Measurements from ENCODE around the gene SLC30A3.

The SLC30A3 gene

DNA sequence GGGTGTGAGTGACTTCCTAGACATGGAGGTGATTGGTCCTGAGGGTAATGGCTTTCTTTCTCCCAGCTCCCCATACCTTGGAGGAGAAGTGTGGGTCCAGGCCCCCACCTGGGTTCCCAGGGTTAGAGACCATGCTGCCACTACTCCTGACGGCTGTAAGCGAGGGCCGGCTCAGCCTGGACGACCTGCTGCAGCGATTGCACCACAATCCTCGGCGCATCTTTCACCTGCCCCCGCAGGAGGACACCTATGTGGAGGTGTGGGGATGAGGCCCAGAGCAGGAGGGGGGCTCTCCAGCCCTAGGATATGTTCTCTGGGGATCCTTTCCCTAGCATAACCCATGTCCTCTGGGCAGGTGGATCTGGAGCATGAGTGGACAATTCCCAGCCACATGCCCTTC is 23.9 kb downstream of the SLC30A3 start:
- FAIRE-seq (no peak), DNase-seq (ENCODE audit: insufficient read length) (no peak)
- TF ChIP-seq TAF1 (IDR thresholded peaks at IDR 0.05; ENCODE audit: borderline replicate concordance, low read depth, low read length) = no peak

DNA sequence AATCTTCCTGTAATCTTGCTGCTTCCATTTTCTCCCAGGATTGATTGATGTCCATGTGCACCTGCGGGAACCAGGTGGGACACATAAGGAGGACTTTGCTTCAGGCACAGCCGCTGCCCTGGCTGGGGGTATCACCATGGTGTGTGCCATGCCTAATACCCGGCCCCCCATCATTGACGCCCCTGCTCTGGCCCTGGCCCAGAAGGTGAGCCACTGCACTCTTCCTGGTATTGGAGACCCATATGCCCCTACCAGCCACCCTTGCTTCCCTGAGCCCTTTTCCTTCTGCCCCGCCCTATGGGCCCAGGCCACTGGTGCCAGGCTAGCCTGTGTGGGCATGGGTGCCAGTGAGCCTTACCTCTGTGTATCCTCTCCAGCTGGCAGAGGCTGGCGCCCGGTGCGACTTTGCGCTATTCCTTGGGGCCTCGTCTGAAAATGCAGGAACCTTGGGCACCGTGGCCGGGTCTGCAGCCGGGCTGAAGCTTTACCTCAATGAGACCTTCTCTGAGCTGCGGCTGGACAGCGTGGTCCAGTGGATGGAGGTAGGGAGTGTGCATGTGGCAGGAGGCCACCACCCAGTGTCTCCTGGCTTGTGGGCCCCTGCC is 25.4 kb downstream of the SLC30A3 start:
- no peak for FAIRE-seq
- no peak for TF ChIP-seq POLR2AphosphoS5 (IDR thresholded peaks at IDR 0.05; ENCODE audit: low read depth, low read length)
- TF ChIP-seq TAF1 (IDR thresholded peaks at IDR 0.05; ENCODE audit: borderline replicate concordance, low read depth, low read length) = no peak
- TF ChIP-seq POLR2A (IDR thresholded peaks at IDR 0.05; ENCODE audit: low read depth, low read length) = no peak
- no peak for DNase-seq (ENCODE audit: insufficient read length)

DNA sequence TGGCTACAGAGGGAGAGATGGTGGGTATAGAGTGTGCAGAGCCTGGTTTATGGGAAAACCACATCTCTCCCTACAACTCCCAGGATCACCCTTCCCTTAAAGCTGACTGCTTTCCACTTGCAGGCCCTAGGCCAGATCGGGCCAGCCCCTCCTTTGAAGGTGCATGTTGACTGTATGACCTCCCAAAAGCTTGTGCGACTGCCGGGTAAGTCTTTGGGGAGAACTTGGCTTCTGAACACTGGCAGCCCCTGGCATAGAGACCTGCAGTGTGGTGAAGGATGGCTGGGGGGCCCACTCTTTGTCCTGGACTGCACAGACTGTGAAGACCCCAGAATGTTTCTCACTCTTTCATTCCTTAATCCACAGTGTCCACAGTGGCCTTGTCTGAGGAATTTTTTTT is 26.2 kb downstream of the SLC30A3 start:
- no peak for FAIRE-seq

DNA sequence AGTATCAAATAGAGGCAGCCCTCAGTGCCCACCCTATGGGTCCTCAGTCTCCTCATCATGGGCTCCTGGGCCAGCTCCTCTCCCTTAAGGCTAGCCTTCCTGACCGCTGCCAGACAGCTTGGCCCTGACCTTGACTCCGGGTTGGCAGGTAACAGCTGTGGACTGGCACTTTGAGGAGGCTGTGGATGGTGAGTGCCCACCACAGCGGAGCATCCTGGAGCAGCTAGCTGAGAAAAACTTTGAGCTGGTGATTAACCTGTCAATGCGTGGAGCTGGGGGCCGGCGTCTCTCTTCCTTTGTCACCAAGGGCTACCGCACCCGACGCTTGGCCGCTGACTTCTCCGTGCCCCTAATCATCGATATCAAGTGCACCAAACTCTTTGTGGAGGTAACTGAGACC is 26.7 kb downstream of the SLC30A3 start:
- FAIRE-seq = no peak
- TF ChIP-seq POLR2AphosphoS5 (IDR thresholded peaks at IDR 0.05; ENCODE audit: low read depth, low read length) (no peak), POLR2A (IDR thresholded peaks at IDR 0.05; ENCODE audit: low read depth, low read length) (no peak), TAF1 (IDR thresholded peaks at IDR 0.05; ENCODE audit: borderline replicate concordance, low read depth, low read length) (no peak)
- DNase-seq (ENCODE audit: insufficient read length) = no peak

More for the DNA sequence above, 26.2 kb downstream of the SLC30A3 start:
- TF ChIP-seq TAF1 (IDR thresholded peaks at IDR 0.05; ENCODE audit: borderline replicate concordance, low read depth, low read length) = no peak
- no peak for TF ChIP-seq POLR2AphosphoS5 (IDR thresholded peaks at IDR 0.05; ENCODE audit: low read depth, low read length)
- no peak for TF ChIP-seq POLR2A (IDR thresholded peaks at IDR 0.05; ENCODE audit: low read depth, low read length)
- no peak for DNase-seq (ENCODE audit: insufficient read length)

DNA sequence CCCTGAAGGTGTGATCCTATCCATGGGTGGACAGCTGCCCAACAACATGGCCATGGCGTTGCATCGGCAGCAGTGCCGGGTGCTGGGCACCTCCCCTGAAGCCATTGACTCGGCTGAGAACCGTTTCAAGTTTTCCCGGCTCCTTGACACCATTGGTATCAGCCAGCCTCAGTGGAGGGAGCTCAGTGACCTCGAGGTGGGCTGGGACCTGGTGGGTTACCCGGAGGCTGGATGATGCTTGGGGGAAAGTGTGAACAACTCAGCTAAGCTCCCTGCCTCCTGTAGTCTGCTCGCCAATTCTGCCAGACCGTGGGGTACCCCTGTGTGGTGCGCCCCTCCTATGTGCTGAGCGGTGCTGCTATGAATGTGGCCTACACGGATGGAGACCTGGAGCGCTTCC is 29.5 kb downstream of the SLC30A3 start:
- FAIRE-seq (no peak), DNase-seq (ENCODE audit: insufficient read length) (no peak)
- TF ChIP-seq POLR2A (IDR thresholded peaks at IDR 0.05; ENCODE audit: low read depth, low read length) = no peak
- no peak for TF ChIP-seq POLR2AphosphoS5 (IDR thresholded peaks at IDR 0.05; ENCODE audit: low read depth, low read length)
- TF ChIP-seq TAF1 (IDR thresholded peaks at IDR 0.05; ENCODE audit: borderline replicate concordance, low read depth, low read length) = no peak

DNA sequence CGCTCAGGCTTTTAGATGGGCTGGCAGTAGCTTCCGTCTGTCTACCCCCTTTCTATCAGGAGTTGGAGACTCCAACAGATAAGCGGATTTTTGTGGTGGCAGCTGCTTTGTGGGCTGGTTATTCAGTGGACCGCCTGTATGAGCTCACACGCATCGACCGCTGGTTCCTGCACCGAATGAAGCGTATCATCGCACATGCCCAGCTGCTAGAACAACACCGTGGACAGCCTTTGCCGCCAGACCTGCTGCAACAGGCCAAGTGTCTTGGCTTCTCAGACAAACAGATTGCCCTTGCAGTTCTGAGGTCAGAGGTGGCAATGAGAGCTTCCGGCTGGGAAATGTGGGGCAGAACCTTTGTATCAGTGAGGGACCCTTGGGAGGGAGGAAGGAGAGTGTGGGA is 30.9 kb downstream of the SLC30A3 start:
- FAIRE-seq (no peak), DNase-seq (ENCODE audit: insufficient read length) (no peak)
- TF ChIP-seq POLR2AphosphoS5 (IDR thresholded peaks at IDR 0.05; ENCODE audit: low read depth, low read length) (no peak), POLR2A (IDR thresholded peaks at IDR 0.05; ENCODE audit: low read depth, low read length) (no peak), TAF1 (IDR thresholded peaks at IDR 0.05; ENCODE audit: borderline replicate concordance, low read depth, low read length) (no peak)

DNA sequence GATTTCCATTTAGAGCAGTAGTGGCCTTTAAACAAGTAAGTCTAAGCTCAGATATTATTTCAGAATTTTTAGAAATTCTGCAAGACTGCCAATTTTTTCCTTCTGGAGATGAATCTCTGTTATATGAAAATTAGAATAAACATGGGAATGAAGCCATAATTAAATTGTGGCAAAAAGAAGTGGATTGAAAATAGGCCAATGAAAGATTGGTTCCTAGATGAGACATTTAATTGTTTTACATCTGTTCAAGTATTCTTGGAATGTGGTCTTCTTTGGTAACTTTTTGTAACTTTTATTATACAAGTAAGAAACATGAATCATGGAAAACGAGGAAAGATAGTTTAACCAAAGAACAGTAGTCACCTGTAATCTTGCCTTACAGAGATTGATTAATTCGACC is 35.3 kb downstream of the SLC30A3 start:
- no peak for TF ChIP-seq POLR2AphosphoS5 (IDR thresholded peaks at IDR 0.05; ENCODE audit: low read depth, low read length)
- TF ChIP-seq TAF1 (IDR thresholded peaks at IDR 0.05; ENCODE audit: borderline replicate concordance, low read depth, low read length) = no peak
- TF ChIP-seq POLR2A (IDR thresholded peaks at IDR 0.05; ENCODE audit: low read depth, low read length) = no peak
- DNase-seq (ENCODE audit: insufficient read length) (no peak), FAIRE-seq (no peak)

DNA sequence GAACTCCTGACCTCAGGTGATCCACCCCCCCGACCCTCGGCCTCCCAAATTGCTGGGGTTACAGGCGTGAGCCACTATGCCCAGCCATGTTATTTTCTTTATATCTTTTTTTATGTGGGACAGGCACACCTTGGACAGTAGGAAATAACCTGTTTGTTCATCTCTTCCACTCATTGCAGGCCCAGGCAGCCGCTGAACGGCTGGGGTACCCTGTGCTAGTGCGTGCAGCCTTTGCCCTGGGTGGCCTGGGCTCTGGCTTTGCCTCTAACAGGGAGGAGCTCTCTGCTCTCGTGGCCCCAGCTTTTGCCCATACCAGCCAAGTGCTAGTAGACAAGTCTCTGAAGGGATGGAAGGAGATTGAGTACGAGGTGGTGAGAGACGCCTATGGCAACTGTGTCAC is 37.3 kb downstream of the SLC30A3 start:
- FAIRE-seq (no peak), DNase-seq (ENCODE audit: insufficient read length) (no peak)
- no peak for TF ChIP-seq TAF1 (IDR thresholded peaks at IDR 0.05; ENCODE audit: borderline replicate concordance, low read depth, low read length)
- TF ChIP-seq POLR2AphosphoS5 (IDR thresholded peaks at IDR 0.05; ENCODE audit: low read depth, low read length) = no peak
- no peak for TF ChIP-seq POLR2A (IDR thresholded peaks at IDR 0.05; ENCODE audit: low read depth, low read length)

DNA sequence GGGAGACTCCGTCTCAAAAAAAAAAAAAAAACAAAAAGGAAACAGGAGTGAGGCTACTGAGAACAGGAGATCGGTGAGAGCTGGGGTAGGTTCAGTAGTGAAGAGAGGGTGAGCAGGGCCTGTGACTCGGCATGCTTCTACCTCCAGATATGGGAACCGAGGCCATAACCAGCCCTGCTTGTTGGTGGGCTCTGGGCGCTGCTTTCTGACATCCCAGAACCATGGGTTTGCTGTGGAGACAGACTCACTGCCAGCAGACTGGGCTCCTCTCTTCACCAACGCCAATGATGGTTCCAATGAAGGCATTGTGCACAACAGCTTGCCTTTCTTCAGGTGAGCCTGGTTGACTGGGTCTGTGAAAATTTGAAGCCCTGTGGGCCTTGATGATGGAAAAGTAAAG is 39.4 kb downstream of the SLC30A3 start:
- DNase-seq (ENCODE audit: insufficient read length) = no peak
- FAIRE-seq = no peak

DNA sequence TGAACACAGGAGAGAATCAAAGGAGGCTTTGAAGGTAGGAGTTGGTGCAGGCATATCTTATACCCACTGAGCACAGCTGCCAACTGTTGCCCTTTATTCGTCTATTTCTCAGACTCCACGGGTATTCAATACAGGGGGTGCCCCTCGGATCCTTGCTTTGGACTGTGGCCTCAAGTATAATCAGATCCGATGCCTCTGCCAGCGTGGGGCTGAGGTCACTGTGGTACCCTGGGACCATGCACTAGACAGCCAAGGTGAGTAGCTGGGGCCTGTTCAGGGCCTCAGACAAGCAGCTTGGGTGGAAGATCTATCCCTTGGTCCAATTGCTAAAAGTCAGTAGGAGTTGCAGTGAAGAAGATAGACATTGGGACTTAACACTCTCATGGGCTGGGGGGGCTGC is 40.4 kb downstream of the SLC30A3 start:
- TF ChIP-seq TAF1 (IDR thresholded peaks at IDR 0.05; ENCODE audit: borderline replicate concordance, low read depth, low read length) (no peak), POLR2AphosphoS5 (IDR thresholded peaks at IDR 0.05; ENCODE audit: low read depth, low read length) (no peak), POLR2A (IDR thresholded peaks at IDR 0.05; ENCODE audit: low read depth, low read length) (no peak)
- DNase-seq (ENCODE audit: insufficient read length) (no peak), FAIRE-seq (no peak)

More for the DNA sequence above, 39.4 kb downstream of the SLC30A3 start:
- TF ChIP-seq POLR2A (IDR thresholded peaks at IDR 0.05; ENCODE audit: low read depth, low read length) (no peak), TAF1 (IDR thresholded peaks at IDR 0.05; ENCODE audit: borderline replicate concordance, low read depth, low read length) (no peak), POLR2AphosphoS5 (IDR thresholded peaks at IDR 0.05; ENCODE audit: low read depth, low read length) (no peak)

DNA sequence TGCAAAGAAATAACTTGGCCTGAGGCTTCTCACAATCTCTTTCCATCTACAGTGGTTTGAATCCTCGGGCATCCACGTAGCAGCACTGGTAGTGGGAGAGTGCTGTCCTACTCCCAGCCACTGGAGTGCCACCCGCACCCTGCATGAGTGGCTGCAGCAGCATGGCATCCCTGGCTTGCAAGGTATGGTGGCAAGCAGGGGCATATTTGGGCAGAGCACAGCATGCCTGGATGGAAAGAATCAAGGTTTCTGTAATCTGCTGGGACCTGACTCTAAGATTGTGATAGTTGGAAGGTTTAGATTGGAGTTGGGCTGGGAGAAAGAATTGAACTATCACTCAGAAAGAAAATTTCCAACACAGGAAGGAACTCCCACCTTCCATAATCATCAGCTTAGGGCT is 41.7 kb downstream of the SLC30A3 start:
- DNase-seq (ENCODE audit: insufficient read length) (no peak), FAIRE-seq (no peak)
- no peak for TF ChIP-seq POLR2A (IDR thresholded peaks at IDR 0.05; ENCODE audit: low read depth, low read length)
- TF ChIP-seq POLR2AphosphoS5 (IDR thresholded peaks at IDR 0.05; ENCODE audit: low read depth, low read length) = no peak
- no peak for TF ChIP-seq TAF1 (IDR thresholded peaks at IDR 0.05; ENCODE audit: borderline replicate concordance, low read depth, low read length)

DNA sequence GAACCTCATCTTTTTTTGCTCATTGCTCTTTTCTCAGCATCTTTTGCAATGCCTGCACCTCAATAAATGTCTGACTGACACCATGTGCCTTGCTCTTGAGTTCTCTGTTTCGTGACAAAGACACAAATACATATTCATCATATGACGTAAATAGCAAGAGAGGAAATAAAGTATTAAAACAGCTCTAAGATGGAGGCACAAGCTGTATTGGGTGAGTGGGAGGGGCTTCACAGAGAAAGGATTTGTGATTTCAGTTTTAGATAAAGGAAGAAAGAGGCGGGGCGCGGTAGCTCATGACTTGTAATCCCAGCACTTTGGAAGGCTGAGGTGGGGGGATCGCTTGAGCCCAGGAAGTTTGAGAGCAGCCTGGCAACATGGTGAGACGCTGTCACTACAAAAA is 42.8 kb downstream of the SLC30A3 start:
- no peak for FAIRE-seq
- no peak for DNase-seq (ENCODE audit: insufficient read length)
- TF ChIP-seq TAF1 (IDR thresholded peaks at IDR 0.05; ENCODE audit: borderline replicate concordance, low read depth, low read length) (no peak), POLR2AphosphoS5 (IDR thresholded peaks at IDR 0.05; ENCODE audit: low read depth, low read length) (no peak), POLR2A (IDR thresholded peaks at IDR 0.05; ENCODE audit: low read depth, low read length) (no peak)

DNA sequence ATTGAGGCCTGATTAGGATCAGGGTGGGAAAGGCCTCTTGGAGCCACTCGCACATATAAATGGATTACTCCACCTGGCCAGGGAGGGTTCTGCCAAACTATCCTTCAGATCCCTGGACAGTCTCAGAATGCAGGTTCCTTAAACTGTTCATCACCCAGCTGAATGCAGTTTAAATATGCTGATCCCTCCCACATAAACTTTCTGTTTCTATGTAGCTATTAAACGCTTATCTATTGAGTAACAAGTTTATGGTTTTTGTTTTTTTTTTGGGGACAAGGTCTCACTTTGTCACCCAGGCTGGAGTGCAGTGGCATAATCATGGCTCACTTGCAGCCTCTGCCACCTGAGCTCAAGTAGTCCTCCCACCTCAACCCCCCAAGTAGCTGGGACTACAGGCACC is 43.8 kb downstream of the SLC30A3 start:
- no peak for DNase-seq (ENCODE audit: insufficient read length)
- no peak for TF ChIP-seq TAF1 (IDR thresholded peaks at IDR 0.05; ENCODE audit: borderline replicate concordance, low read depth, low read length)
- no peak for TF ChIP-seq POLR2AphosphoS5 (IDR thresholded peaks at IDR 0.05; ENCODE audit: low read depth, low read length)
- TF ChIP-seq POLR2A (IDR thresholded peaks at IDR 0.05; ENCODE audit: low read depth, low read length) = no peak
- FAIRE-seq = no peak

Data from GM12892 (cell line).